Middle frontal gyrus (tissue), 1 donor: Measurements from ENCODE around the gene RYR3.

ENCODE experiments used
- DNase-seq: peaks from one replicate; pipeline ENCODE4 v3.0.0-alpha.2; 2015; ENCODE audit warnings: low spot score; ENCODE audit errors: extremely low spot score

Gene RYR3

GRCh38 chr15:33448961-33449606 lies 138.3 kb downstream of the RYR3 start:
- DNase-seq, result no peak

- no peak for DNase-seq
Observed at GRCh38 chr15:33449810-33450209, 139.0 kb downstream of the RYR3 start.

- DNase-seq, result no peak
Observed at GRCh38 chr15:33451385-33451784, 140.6 kb downstream of the RYR3 start.

GRCh38 chr15:33453761-33454160 lies 143.0 kb downstream of the RYR3 start:
- no peak for DNase-seq

- DNase-seq, result no peak
Observed at GRCh38 chr15:33454346-33454745, 143.6 kb downstream of the RYR3 start.

GRCh38 chr15:33454996-33455395 lies 144.2 kb downstream of the RYR3 start:
- DNase-seq, result no peak

GRCh38 chr15:33458421-33458820 lies 147.7 kb downstream of the RYR3 start:
- DNase-seq, result no peak

- DNase-seq, result no peak
Observed at GRCh38 chr15:33460166-33460805, 149.5 kb downstream of the RYR3 start.

GRCh38 chr15:33461671-33462070 lies 150.9 kb downstream of the RYR3 start:
- DNase-seq, result no peak

GRCh38 chr15:33467146-33467815 lies 156.5 kb downstream of the RYR3 start:
- DNase-seq, result no peak

GRCh38 chr15:33467816-33468163 lies 157.0 kb downstream of the RYR3 start:
- no peak for DNase-seq

- no peak for DNase-seq
Observed at GRCh38 chr15:33468740-33469139, 158.0 kb downstream of the RYR3 start.

GRCh38 chr15:33473005-33473404 lies 162.2 kb downstream of the RYR3 start:
- DNase-seq, result no peak

GRCh38 chr15:33473714-33474113 lies 162.9 kb downstream of the RYR3 start:
- no peak for DNase-seq

GRCh38 chr15:33476076-33476475 lies 165.3 kb downstream of the RYR3 start:
- no peak for DNase-seq

- no peak for DNase-seq
Observed at GRCh38 chr15:33476908-33477307, 166.1 kb downstream of the RYR3 start.

- DNase-seq, result no peak
Observed at GRCh38 chr15:33489335-33489734, 178.6 kb downstream of the RYR3 start.

GRCh38 chr15:33490703-33491102 lies 179.9 kb downstream of the RYR3 start:
- no peak for DNase-seq

GRCh38 chr15:33492434-33493052 lies 181.8 kb downstream of the RYR3 start:
- no peak for DNase-seq

- no peak for DNase-seq
Observed at GRCh38 chr15:33494306-33494705, 183.5 kb downstream of the RYR3 start.

GRCh38 chr15:33500432-33501195 lies 189.8 kb downstream of the RYR3 start:
- DNase-seq, result no peak

- no peak for DNase-seq
Observed at GRCh38 chr15:33503681-33504080, 192.9 kb downstream of the RYR3 start.
